Astrocyte of the cerebellum (primary cell): ENCODE measurements around the gene BID.

ENCODE experiments used
- DNase-seq: peaks from one replicate; pipeline ENCODE4 v3.0.0-alpha.2; 2011; ENCODE audit warnings: low read depth
- H3K4me3 ChIP-seq: 2 replicates; pipeline ENCODE4 v1.5.1; 2011; ENCODE audit warnings: mild to moderate bottlenecking, low read depth, low read length, moderate library complexity
- in situ Hi-C: cut with HindIII; loops from 2 replicates; pipeline ENCODE4 v1.10.0; 2017; ENCODE audit warnings: low sequenced_read_pairs
- TF ChIP-seq, protein P1 (sequence below): IDR thresholded peaks from 2 replicates; pipeline ENCODE4 v1.5.1; 2012; ENCODE audit warnings: low read length, low read depth, moderate library complexity, mild to moderate bottlenecking; ENCODE audit errors: missing control alignments

Gene BID

GRCh38 chr22:17796695-17797094 lies 22.4 kb upstream of the BID start:
- H3K4me3 ChIP-seq, result no peak overlapping the region
- TF ChIP-seq, protein P1, sequence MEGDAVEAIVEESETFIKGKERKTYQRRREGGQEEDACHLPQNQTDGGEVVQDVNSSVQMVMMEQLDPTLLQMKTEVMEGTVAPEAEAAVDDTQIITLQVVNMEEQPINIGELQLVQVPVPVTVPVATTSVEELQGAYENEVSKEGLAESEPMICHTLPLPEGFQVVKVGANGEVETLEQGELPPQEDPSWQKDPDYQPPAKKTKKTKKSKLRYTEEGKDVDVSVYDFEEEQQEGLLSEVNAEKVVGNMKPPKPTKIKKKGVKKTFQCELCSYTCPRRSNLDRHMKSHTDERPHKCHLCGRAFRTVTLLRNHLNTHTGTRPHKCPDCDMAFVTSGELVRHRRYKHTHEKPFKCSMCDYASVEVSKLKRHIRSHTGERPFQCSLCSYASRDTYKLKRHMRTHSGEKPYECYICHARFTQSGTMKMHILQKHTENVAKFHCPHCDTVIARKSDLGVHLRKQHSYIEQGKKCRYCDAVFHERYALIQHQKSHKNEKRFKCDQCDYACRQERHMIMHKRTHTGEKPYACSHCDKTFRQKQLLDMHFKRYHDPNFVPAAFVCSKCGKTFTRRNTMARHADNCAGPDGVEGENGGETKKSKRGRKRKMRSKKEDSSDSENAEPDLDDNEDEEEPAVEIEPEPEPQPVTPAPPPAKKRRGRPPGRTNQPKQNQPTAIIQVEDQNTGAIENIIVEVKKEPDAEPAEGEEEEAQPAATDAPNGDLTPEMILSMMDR, result no peak
- DNase-seq, result no peak
- in situ Hi-C loops, result no loop called here

- H3K4me3 ChIP-seq, result no peak overlapping the region
- in situ Hi-C loops, result no loop called here
- TF ChIP-seq, protein P1, result no peak
- DNase-seq, result no peak
These were observed 21.6 kb upstream of the BID start for GRCh38 chr22:17795661-17796548.

DNA sequence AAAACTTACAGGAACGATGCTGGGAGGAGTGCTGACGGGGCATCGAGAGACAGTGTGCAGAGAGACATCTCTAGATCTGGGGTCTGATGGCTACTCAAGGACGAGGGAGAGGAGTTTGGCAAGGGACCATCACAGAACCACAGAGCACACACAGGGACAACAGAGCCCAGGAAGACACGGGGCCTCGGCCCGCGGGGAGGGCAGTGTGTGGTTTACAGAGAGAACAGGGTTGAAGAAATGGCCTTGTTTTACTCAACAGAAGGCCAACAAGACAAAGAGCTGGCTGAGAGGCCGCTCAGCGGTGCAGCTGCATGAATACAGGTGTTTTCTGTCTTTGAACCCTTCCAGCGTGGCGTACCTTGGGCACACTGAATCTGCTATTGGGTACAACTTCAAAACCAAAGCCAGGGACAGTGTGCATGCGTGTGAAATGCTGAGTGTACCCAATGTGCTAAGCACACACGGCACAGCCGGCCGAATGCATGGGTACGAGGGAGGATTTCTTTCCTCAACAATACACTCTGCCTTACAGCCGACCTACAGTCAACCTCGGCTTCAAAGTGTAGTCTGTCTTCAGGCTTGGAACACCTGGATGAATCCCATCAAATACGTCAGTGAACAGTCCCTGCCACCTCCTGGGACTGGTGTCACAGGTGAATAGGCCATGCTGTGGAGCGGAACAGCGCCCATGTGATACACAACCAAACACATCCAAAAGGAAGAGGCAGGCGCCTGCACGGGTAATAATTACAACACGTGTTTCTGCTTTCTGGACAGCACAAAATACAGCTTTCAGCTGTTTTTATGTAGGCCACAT lies 20.7 kb upstream of the BID start:
- in situ Hi-C loops, result no loop called here
- TF ChIP-seq, protein P1, result no peak
- no peak overlapping the region for H3K4me3 ChIP-seq
- DNase-seq, result no peak

GRCh38 chr22:17792854-17793434 lies 18.7 kb upstream of the BID start:
- DNase-seq, result no peak
- TF ChIP-seq, protein P1, result no peak
- in situ Hi-C loops, result no loop called here
- no peak overlapping the region for H3K4me3 ChIP-seq

GRCh38 chr22:17792299-17792698 lies 18.0 kb upstream of the BID start:
- no peak overlapping the region for H3K4me3 ChIP-seq
- TF ChIP-seq, protein P1, result no peak
- DNase-seq, result no peak
- in situ Hi-C loops, result no loop called here

DNA sequence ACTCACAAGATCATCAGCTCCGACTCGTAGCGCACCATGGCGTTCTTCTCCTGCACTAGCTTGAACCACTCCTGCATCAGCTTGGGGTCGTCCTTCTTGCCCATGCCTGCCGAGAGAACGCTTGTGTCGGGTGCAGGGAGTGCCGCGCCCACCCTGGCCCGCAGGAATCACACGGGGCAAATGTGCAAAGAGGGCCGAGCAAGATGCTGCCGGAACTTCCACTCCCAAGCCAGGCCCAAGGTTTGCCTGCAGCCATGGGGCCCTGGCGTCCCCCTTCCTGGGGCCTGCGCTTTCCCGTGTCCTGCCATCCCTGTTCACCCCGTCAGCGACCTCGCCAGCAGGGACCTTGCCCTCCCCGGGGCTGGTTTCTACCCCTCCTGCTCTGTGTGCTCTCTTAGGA lies 16.9 kb upstream of the BID start:
- no peak overlapping the region for H3K4me3 ChIP-seq
- DNase-seq, result no peak
- in situ Hi-C loops, result no loop called here
- TF ChIP-seq, protein P1, result no peak
